HG03342 (cell line): ENCODE results near the gene PPP5C.
"Not testable (repeated sequence)": the region's sequence is repeated elsewhere in the genome, so short reads cannot be mapped to it uniquely, and the experiment has no call there.

Source experiments
- ATAC-seq: cut with Tn5 transposase; IDR thresholded peaks from one replicate; pipeline ENCODE4 v1.9.1; 2021; ENCODE audit warnings: mild to moderate bottlenecking, moderate library complexity; ENCODE audit not compliant: unreplicated experiment

The PPP5C gene

GRCh38 chr19:46383846-46384245 is 37.0 kb downstream of the PPP5C start:
- no peak for ATAC-seq

GRCh38 chr19:46384396-46384795 is 37.5 kb downstream of the PPP5C start:
- no peak for ATAC-seq

GRCh38 chr19:46385636-46386035 is 38.7 kb downstream of the PPP5C start:
- ATAC-seq: no peak

GRCh38 chr19:46386151-46386550 is 39.3 kb downstream of the PPP5C start:
- no peak for ATAC-seq

- no peak for ATAC-seq
These were observed 40.3 kb downstream of the PPP5C start for GRCh38 chr19:46386996-46387712.

- ATAC-seq: no peak
These were observed 40.8 kb downstream of the PPP5C start for GRCh38 chr19:46387713-46388130.

- ATAC-seq: no peak
These were observed 41.6 kb downstream of the PPP5C start for GRCh38 chr19:46388311-46389095.

GRCh38 chr19:46390121-46390858 is 43.4 kb downstream of the PPP5C start:
- no peak for ATAC-seq

- no peak for ATAC-seq
These were observed 44.0 kb downstream of the PPP5C start for GRCh38 chr19:46390866-46391265.

- ATAC-seq: no peak
These were observed 44.7 kb downstream of the PPP5C start for GRCh38 chr19:46391296-46392251.

- no peak for ATAC-seq
These were observed 45.4 kb downstream of the PPP5C start for GRCh38 chr19:46392252-46392801.

- ATAC-seq: no peak
These were observed 46.0 kb downstream of the PPP5C start for GRCh38 chr19:46392837-46393236.

- ATAC-seq: no peak
These were observed 46.8 kb downstream of the PPP5C start for GRCh38 chr19:46393456-46394401.

- ATAC-seq: no peak
These were observed 47.5 kb downstream of the PPP5C start for GRCh38 chr19:46394402-46394797.

- not testable (repeated sequence) for ATAC-seq
These were observed 51.1 kb downstream of the PPP5C start for GRCh38 chr19:46397801-46398479.

- ATAC-seq: no peak
These were observed 55.8 kb downstream of the PPP5C start for GRCh38 chr19:46402725-46403124.

- no peak for ATAC-seq
These were observed 57.3 kb downstream of the PPP5C start for GRCh38 chr19:46404055-46404752.
